HG02970 (cell line): Measurements from ENCODE around the gene ZBTB46.
"Not testable (repeated sequence)": the region's sequence is repeated elsewhere in the genome, so short reads cannot be mapped to it uniquely, and the experiment has no call there.

Experiments used
- ATAC-seq: cut with Tn5 transposase; IDR thresholded peaks from one replicate; pipeline ENCODE4 v1.9.1; 2021; ENCODE audit warnings: mild to moderate bottlenecking, moderate library complexity, moderate number of reproducible peaks; ENCODE audit not compliant: unreplicated experiment, low FRiP score

ZBTB46 gene

GRCh38 chr20:63822276-63822696 lies 8.8 kb downstream of the ZBTB46 start:
- ATAC-seq: no peak

GRCh38 chr20:63821811-63822210 lies 9.3 kb downstream of the ZBTB46 start:
- ATAC-seq: no peak

DNA sequence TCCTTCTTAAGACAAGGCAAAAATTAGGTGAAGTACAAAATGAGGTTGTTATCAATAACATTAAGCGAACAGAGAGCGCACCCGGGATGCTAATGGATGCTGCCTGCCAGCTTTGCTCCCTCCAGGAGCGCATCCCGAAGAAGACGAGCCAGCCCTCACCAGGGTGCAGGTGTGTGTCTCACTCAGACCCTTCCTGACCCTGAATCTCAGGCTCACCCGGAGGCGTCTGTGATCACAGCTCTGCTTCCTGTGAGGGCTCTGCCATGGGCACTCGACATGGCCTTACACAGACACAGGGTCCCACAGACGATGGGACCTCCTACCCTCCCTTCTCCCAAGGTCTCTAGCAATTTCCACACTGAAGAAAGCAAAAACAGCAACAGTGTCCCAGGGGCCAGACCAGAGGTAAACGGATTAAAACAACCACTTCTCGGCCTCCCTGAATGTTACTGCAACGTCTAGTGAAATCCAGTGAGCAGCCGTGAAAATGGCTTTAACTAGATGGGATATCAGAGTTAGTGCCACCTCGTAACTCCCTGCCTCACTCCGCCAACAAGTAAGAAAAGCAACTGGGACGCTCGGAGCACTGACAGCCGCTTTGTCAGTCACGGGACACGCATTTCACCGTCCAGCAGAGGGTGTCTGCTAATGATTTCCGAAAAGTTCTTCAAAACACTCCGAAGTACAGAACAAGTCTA lies 11.7 kb downstream of the ZBTB46 start:
- no peak for ATAC-seq

- ATAC-seq: no peak
Observed at GRCh38 chr20:63815615-63816253, 15.3 kb downstream of the ZBTB46 start.

GRCh38 chr20:63814891-63815614 lies 16.0 kb downstream of the ZBTB46 start:
- no peak for ATAC-seq

DNA sequence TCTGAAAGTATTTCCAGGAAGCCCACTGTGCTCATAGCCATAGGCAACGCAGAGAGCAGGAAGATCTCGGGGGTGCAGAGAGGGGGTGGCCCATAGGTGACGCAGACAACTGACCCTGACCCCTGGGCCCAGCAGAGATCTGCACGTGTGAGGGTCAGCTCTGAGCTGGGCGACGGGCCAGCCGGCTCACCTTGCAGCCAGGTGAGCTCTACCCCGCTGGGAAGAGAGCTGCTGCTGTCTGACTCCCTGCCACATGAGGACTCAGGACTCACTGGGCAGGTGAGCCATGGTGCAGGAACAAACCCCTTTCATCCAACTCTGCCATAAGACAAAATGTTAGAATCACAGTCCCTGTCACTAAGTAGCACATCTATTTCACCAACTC lies 19.6 kb downstream of the ZBTB46 start:
- no peak for ATAC-seq

DNA sequence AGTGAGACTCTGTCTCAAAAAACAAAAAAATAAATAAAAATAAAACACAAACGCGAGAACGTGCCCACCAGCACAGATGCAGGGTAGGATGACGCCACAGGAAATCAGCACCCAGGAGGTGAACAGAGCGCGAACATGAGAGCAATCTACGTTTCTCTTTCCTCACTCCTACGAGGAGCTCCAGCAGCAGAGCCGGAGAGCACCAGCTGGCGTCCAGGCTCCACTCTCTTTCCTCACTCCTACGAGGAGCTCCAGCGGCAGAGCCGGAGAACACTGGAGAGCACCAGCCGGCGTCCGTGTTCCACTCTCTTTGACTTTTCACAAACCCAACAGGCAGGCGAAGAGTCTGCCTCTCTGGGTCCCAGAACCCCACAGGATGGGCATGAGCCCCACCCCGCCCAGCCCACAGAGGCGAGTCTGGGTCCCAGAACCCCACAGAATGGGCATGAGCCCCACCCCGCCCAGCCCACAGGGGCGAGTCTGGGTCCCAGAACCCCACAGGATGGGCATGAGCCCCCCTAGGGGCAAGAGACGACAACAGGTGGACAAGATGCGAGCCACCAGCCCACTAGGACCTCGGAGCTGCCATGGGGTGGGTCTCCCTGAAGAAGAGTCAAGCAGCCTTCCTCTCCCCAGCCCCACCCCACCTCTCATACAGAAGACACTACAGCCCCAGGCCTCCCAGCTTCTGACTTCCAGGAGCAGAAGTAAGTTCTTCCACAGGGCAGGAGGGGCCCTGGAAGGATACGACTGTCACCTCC lies 20.2 kb downstream of the ZBTB46 start:
- no peak for ATAC-seq

DNA sequence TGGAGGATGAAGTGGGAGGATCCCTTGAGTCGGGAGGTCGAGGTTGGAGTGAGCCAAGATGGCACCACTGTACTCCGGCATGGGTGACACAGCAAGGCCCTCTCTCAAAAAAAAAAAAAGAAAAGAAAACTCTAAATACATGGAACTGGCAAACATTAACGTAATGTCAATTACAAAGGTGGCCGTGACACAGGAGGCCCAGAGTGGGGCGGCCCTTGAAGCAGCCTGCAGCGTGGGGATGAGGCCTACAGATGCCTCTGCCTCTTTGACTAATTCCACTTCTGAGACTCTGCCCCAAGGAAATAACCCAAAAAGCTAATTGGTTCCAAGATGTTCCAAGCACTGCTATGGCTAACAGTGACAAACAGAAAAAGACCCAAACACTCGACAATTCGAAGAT lies 21.2 kb downstream of the ZBTB46 start:
- ATAC-seq: no peak

GRCh38 chr20:63808964-63809674 lies 21.9 kb downstream of the ZBTB46 start:
- no peak for ATAC-seq

DNA sequence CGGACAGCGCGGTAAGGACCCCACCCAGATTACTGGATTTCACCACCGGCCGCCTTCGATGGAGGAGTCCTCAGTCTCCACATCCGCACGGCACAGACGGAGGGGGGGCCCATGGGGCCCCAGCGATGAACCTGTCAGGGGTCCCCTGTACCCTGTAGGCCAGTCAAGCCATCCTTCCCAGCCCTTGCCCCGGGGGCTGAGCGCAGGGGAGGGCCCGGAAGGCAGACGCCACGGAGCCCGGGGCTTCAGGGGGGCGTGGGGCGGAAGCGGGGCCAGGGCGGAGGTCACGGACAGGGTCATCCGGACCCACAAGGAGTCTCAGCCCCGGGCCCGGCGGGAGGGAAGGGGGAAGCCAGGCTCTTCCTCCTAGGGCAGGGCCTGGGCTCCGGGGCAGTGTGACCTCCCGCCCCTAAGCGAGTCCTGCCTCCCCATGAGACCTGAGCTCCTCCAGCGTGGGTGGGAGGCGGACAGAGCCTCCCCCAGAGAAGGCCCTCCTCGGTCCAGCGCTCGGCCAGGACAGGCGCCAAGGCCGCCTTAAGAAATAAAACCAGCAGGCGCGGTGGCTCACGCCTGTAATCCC lies 22.8 kb downstream of the ZBTB46 start:
- no peak for ATAC-seq

DNA sequence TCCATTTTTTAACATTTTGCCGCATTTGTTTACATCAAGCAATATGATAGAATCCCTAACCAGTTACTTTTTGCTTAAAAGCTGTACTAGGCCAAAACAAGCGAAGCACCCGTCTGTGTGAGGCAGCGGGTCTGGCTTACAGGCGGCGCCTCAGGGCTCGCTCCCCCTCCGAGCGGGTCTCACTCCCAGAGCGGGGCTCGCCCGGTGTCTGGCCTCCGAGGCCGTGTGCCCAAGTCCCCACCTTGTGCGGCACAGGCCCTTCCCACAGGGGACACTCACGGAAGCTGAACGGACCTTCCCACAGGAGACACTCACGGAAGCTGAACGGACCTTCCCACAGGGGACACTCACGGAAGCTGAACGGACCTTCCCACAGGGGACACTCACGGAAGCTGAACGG lies 23.4 kb downstream of the ZBTB46 start:
- no peak for ATAC-seq

- no peak for ATAC-seq
Observed at GRCh38 chr20:63804308-63804636, 26.8 kb downstream of the ZBTB46 start.

- no peak for ATAC-seq
Observed at GRCh38 chr20:63802469-63803240, 28.4 kb downstream of the ZBTB46 start.

DNA sequence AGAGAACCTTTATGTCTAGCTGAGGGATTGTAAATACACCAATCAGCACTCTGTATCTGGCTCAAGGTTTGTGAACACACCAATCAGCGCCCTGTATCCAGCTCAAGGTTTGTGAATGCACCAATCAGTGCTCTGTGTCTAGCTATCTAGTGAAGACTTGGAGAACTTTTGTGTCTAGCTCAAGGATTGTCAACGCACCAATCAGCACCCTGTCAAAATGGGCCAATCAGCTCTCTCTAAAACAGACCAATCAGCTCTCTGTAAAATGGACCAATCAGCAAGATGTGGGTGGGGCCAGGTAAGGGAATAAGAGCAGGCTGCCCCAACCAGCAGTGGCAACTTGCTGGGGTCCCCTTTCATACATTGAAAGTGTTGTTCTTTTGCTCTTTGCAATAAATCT lies 29.9 kb downstream of the ZBTB46 start:
- not testable (repeated sequence) for ATAC-seq

GRCh38 chr20:63800411-63800810 lies 30.7 kb downstream of the ZBTB46 start:
- ATAC-seq: not testable (repeated sequence)

DNA sequence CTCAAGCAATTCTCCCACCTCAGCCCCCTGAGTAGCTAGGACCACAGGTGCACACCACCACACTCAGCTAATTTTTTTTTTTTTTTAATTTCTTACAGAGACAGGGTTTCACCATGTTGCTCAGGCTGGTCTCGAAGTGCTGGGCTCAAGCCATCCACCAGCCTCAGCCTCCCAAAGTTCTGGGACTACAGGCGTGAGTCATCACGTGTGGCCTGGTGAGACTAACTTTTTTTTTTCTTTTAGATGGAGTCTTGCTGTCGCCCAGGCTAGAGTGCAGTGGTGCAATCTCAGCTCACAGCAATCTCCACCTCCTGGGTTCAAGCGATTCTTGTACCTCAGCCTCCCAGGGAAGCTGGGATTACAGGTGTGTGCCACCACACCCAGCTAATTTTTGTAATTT lies 31.9 kb downstream of the ZBTB46 start:
- ATAC-seq: not testable (repeated sequence)

DNA sequence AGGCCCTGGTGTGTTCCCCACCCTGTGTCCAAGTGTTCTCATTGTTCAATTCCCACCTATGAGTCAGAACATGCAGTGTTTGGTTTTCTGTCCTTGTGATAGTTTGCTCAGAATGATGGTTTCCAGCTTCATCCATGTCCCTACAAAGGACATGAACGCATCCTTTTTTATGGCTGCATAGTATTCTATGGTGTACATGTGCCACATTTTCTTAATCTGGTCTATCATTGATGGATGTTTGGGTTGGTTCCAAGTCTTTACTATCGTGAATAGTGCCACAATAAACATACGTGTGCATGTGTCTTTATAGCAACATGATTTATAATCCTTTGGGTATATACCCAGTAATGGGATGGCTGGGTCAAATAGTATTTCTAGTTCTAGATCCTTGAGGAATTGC lies 33.9 kb downstream of the ZBTB46 start:
- not testable (repeated sequence) for ATAC-seq

DNA sequence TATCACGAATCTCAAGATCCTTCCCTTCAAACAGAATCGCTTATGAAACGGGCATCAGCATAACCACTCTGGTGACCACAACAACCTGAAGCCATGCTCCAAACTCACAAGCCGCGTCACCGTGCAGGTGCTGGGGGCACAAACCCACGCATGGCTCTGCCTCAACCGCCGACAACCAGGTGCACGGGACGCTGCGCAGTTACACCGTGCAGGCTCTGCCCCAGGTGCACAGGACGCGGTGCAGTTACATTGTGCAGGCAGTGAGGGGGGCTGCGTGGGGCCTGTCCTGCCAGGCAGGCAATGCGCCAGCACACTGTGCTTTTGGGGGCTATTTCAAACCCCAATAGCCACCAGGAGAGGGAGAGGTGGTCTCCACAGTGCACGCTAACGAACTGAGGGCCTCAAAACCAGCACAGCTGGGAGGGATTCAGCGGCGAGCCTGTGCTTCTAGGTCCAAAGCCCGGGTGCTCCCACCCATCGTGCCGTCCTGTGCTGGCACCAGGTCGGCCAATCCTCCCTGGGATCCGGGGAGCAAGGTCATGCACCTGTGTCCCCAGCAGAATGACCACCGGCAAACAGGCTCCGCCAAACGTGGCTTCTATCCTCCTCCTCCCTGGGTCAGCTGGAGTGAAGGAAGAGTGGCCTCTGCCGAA lies 35.8 kb downstream of the ZBTB46 start:
- no peak for ATAC-seq

DNA sequence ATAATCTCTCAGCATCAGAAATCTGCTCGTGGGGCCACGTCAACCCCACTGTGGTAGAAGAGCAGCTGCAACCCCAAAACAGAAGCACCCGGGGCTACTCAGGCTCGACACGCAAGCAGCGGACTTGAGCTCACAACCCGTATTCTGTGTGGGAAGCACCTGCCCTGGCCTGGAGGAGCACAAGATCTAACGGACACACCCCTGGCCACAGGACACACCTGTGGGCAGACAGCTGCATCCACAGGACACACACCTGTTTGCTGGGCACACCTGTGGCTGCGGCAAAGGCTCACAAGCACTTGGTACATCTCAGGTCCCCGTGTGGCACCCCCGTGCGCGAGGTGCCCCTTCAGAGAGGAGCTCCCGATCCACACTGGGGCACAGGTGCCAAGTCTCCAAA lies 36.5 kb downstream of the ZBTB46 start:
- no peak for ATAC-seq
